ENCODE data around the gene PALB2. TPM values are rescaled to one million over a fixed set of nuclear protein-coding genes. Genes with fewer than 3 reads are reported as not detected.

Gene PALB2
- total RNA-seq, 1 experiment from 2014 or later: 40.3 TPM

- Histone ChIP-seq H2BK15ac (ENCODE audit: low read depth, low read length) (no peak overlapping the region), H3K9ac (ENCODE audit: extremely low read depth, insufficient read length, low read length) (no peak overlapping the region), H3K23me2 (ENCODE audit: insufficient read length, low read depth, low read length, poor library complexity, severe bottlenecking) (no peaks in the 10 kb centered on the region), H3K79me2 (ENCODE audit: insufficient read depth, low read length) (no peaks in the 10 kb centered on the region), H3K56ac (ENCODE audit: insufficient read length, low read depth, low read length) (no peak overlapping the region), H2BK5ac (ENCODE audit: insufficient read length, low read length) (no peak overlapping the region), H4K8ac (replicated peaks; ENCODE audit: insufficient read length, low read depth, low read length) (no peak overlapping the region), H2BK12ac (ENCODE audit: insufficient read length, low read depth, low read length) (no peak overlapping the region), H3K9me3 (ENCODE audit: control insufficient read depth, low read depth, low read length) (no peaks in the 10 kb centered on the region), H4K5ac (ENCODE audit: insufficient read length, low read depth, low read length) (no peak overlapping the region), H4K91ac (ENCODE audit: insufficient read length, low read depth, low read length) (no peak overlapping the region), H4K20me1 (ENCODE audit: control insufficient read depth, insufficient read depth, insufficient read length) (no peaks in the 10 kb centered on the region), H2AK5ac (ENCODE audit: insufficient read length, low read length) (no peak overlapping the region), H3K27ac (ENCODE audit: insufficient read length, low read depth, low read length) (peak overlapping the region; percentile 30), H3K14ac (ENCODE audit: insufficient read depth, low read length) (no peak overlapping the region), H2BK120ac (ENCODE audit: low read depth, low read length, poor library complexity, severe bottlenecking) (no peak overlapping the region), H2AFZ (ENCODE audit: low read length) (no peak overlapping the region), H3K18ac (ENCODE audit: insufficient read length, low read depth, low read length) (no peak overlapping the region), H3K4ac (ENCODE audit: low read depth, low read length) (no peak overlapping the region), H3K27me3 (ENCODE audit: insufficient read depth, low read length) (no peaks in the 10 kb centered on the region), H3T11ph (ENCODE audit: low read length) (no peak overlapping the region), H2BK20ac (ENCODE audit: low read depth, low read length, poor library complexity, severe bottlenecking) (no peak overlapping the region), H3K4me1 (ENCODE audit: insufficient read depth, low read length) (no peaks in the 10 kb centered on the region), H3K79me1 (ENCODE audit: insufficient read depth, low read depth, low read length, poor library complexity, severe bottlenecking) (no peaks in the 10 kb centered on the region), H3K4me2 (ENCODE audit: insufficient read depth, insufficient read length, low read length) (no peak overlapping the region), H3K23ac (ENCODE audit: insufficient read length, low read depth, low read length) (no peak overlapping the region)
- Mint-ChIP-seq H3K9me3 (no peaks in the 10 kb centered on the region), H3K4me3 (no peak overlapping the region), H3K27me3 (ENCODE audit: low read depth) (no peaks in the 10 kb centered on the region; the same call in 1 of the 2 replicates), H3K27ac (peak overlapping the region in 2 of 3 experiments; percentile 12 to 13; a peak in 1 of 7 replicates), H3K36me3 (ENCODE audit: insufficient read depth in 1 of 3, low read depth in 3 of 3) (peaks cover 5 to 61% (median 46%) of the 10 kb centered on the region in 3 experiments; a peak in 6 of 7 replicates), H3K4me1 (no peaks in the 10 kb centered on the region)
- TF ChIP-seq CTCF (conservative IDR thresholded peaks at IDR 0.05): no peak
- no peak for DNase-seq
- no CpG with 5 or more reads among the region's 2 CpGs for WGBS (ENCODE audit: extremely low coverage, insufficient read length, low lambda C conversion rate)
These were observed 63.6 kb downstream of the PALB2 start for GRCh38 chr16:23577493-23577892.
